Gastrocnemius medialis (tissue), 4 donors: ENCODE measurements around the gene FBXL12.

ENCODE experiments used
- POLR2A ChIP-seq, 2 donors: fragments of 450-650 bp; IDR thresholded peaks; one replicate each; pipeline ENCODE4 v1.6.1; 2017; ENCODE audit warnings: antibody characterized with exemption in 2 of 2, mild to moderate bottlenecking in 2 of 2, moderate library complexity in 2 of 2
- TF ChIP-seq, protein P1 (sequence below), 5 experiments: fragments of 450-650 bp in 3 of 5; fragments of 200-600 bp in 2 of 5; sonication (generic) in 2 of 5; IDR thresholded peaks in 4 of 5; conservative IDR thresholded peaks in 1 of 5; 1 replicate in 4 of 5; 2 replicates in 1 of 5; pipeline ENCODE4 v1.5.1; 2016 to 2019; ENCODE audit warnings: antibody characterized with exemption in 5 of 5, mild to moderate bottlenecking in 3 of 5, moderate library complexity in 3 of 5

DNA sequence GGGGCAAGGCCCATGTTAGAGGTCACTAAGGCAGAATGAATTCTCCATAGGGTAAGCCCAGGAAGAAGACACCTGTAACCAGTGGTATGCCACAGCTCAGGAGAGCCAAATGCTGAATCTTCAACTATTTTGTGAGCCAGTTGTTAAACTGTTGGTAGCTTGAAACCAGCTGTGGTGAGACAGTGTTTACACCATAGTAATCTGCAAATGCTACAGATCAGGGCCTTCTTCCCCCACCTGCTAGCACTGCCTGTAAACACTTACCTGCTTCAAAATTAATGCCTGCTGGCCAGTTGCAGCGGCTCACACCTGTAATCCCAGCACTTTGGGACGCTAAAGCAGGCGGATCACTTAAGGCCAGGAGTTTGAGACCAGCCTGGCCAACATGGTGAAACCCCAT is 12.1 kb downstream of the FBXL12 start:
- TF ChIP-seq, protein P1, sequence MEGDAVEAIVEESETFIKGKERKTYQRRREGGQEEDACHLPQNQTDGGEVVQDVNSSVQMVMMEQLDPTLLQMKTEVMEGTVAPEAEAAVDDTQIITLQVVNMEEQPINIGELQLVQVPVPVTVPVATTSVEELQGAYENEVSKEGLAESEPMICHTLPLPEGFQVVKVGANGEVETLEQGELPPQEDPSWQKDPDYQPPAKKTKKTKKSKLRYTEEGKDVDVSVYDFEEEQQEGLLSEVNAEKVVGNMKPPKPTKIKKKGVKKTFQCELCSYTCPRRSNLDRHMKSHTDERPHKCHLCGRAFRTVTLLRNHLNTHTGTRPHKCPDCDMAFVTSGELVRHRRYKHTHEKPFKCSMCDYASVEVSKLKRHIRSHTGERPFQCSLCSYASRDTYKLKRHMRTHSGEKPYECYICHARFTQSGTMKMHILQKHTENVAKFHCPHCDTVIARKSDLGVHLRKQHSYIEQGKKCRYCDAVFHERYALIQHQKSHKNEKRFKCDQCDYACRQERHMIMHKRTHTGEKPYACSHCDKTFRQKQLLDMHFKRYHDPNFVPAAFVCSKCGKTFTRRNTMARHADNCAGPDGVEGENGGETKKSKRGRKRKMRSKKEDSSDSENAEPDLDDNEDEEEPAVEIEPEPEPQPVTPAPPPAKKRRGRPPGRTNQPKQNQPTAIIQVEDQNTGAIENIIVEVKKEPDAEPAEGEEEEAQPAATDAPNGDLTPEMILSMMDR (IDR thresholded peaks at IDR 0.05 in 4 of 5, conservative IDR thresholded peaks at IDR 0.05 in 1 of 5) = no peak
- TF ChIP-seq POLR2A (IDR thresholded peaks at IDR 0.05) = no peak
